Neural crest cell (in vitro differentiated cells): ENCODE measurements around the gene ZSCAN26. TPM values are rescaled to one million over a fixed set of nuclear protein-coding genes. Genes with fewer than 3 reads are reported as not detected.

ENCODE experiments used
- DNase-seq: peaks from one replicate; pipeline ENCODE4 v3.0.0; 2021; ENCODE audit warnings: low read depth, mixed read lengths, low spot score
- H3K27ac Mint-ChIP-seq: one replicate; pipeline ENCODE4 v1.8.0; 2021; ENCODE audit warnings: mild to moderate bottlenecking, mixed read lengths; ENCODE audit not compliant: unreplicated experiment
- H3K27me3 Mint-ChIP-seq: 2 replicates; pipeline ENCODE4 v1.8.0; 2021; ENCODE audit warnings: low read depth, mild to moderate bottlenecking, mixed read lengths
- H3K36me3 Mint-ChIP-seq: 2 replicates; pipeline ENCODE4 v1.8.0; 2021; ENCODE audit warnings: low read depth, mild to moderate bottlenecking, mixed read lengths
- H3K4me1 Mint-ChIP-seq: 2 replicates; pipeline ENCODE4 v1.8.0; 2021; ENCODE audit warnings: mixed read lengths
- H3K4me3 Mint-ChIP-seq: one replicate; pipeline ENCODE4 v1.8.0; 2021; ENCODE audit warnings: mild to moderate bottlenecking, mixed read lengths
- H3K9me3 Mint-ChIP-seq: 2 replicates; pipeline ENCODE4 v1.8.0; 2021; ENCODE audit warnings: mixed read lengths
- CTCF ChIP-seq: fragments of 200-600 bp; sonication (generic); conservative IDR thresholded peaks from 2 replicates; pipeline ENCODE4 v1.5.0; 2021; ENCODE audit warnings: antibody characterized with exemption, mild to moderate bottlenecking
- long read RNA-seq: library from polyadenylated mRNA; unstranded; transcript quantifications from one replicate; pipeline ENCODE4 v2.0.0, GENCODE V29; 2020
- total RNA-seq: library from RNA; stranded (reverse); gene quantifications from 2 replicates; pipeline ENCODE4 v1.2.1, GENCODE V29; 2021

Gene ZSCAN26
- total RNA-seq = 15.0 and 19.8 TPM in 2 replicates
- long read RNA-seq, transcript ZSCAN26-202 (4 exons, 2,835 nt) = minor isoform, 11 of 49 reads
- long read RNA-seq, transcript ZSCAN26-201 (4 exons, 2,362 nt) = major isoform, 14 of 49 reads
- long read RNA-seq, partial matches to known transcripts = 3 of 49 reads
- long read RNA-seq, other reads (novel, unspliced or antisense) = 13 of 49 reads

- Mint-ChIP-seq H3K36me3 (no peaks in the 10 kb centered on the region), H3K9me3 (no peaks in the 10 kb centered on the region), H3K4me1 (no peaks in the 10 kb centered on the region), H3K27ac (no peak within 1 kb of the TSS), H3K4me3 (no peak within 1 kb of the TSS), H3K27me3 (peaks cover 25% of the 10 kb centered on the region)
- TF ChIP-seq CTCF = no peak
- DNase-seq = peak; percentile 80
Measured at GRCh38 chr6:28266962-28267694, at the start of gene ZSCAN26. ZSCAN26 (plus strand) TSS chr6:28267143; CDS start chr6:28271920, 4,777 bp downstream.

- TF ChIP-seq CTCF = no peak
- Mint-ChIP-seq H3K4me1 (no peaks in the 10 kb centered on the region), H3K27ac (no peak overlapping the region), H3K9me3 (peaks cover 2% of the 10 kb centered on the region), H3K4me3 (peak overlapping the region; percentile 66), H3K27me3 (peaks cover 93% of the 10 kb centered on the region), H3K36me3 (peaks cover 3% of the 10 kb centered on the region)
- no peak for DNase-seq
Measured at GRCh38 chr6:28217890-28218289, 49.1 kb upstream of the ZSCAN26 start.

GRCh38 chr6:28218312-28219248 lies 48.4 kb upstream of the ZSCAN26 start:
- no peak for TF ChIP-seq CTCF
- DNase-seq = peak; percentile 15
- peaks cover 2% of the 10 kb centered on the region for H3K9me3 Mint-ChIP-seq
- peaks cover 93% of the 10 kb centered on the region for H3K27me3 Mint-ChIP-seq
- H3K27ac Mint-ChIP-seq = no peak overlapping the region
- H3K4me1 Mint-ChIP-seq = no peaks in the 10 kb centered on the region
- H3K36me3 Mint-ChIP-seq = peaks cover 3% of the 10 kb centered on the region
- H3K4me3 Mint-ChIP-seq = peak overlapping the region; percentile 83

- H3K9me3 Mint-ChIP-seq = peaks cover 2% of the 10 kb centered on the region
- H3K27ac Mint-ChIP-seq = no peak overlapping the region
- no peak for TF ChIP-seq CTCF
- H3K4me1 Mint-ChIP-seq = peaks cover 12% of the 10 kb centered on the region
- H3K4me3 Mint-ChIP-seq = peak overlapping the region; percentile 78
- peaks cover 3% of the 10 kb centered on the region for H3K36me3 Mint-ChIP-seq
- peaks cover 84% of the 10 kb centered on the region for H3K27me3 Mint-ChIP-seq
- no peak for DNase-seq
Measured at GRCh38 chr6:28220257-28221133, 46.4 kb upstream of the ZSCAN26 start.
